WTC11 (cell line): ENCODE results near the gene CMTM1. TPM values are rescaled to one million over a fixed set of nuclear protein-coding genes. Genes with fewer than 3 reads are reported as not detected.

Source experiments
- ATAC-seq: fragments of 200-7000 bp; cut with Tn5 transposase; 2 replicates; pipeline ENCODE4 v1.10.0; 2021; ENCODE audit warnings: mild to moderate bottlenecking, moderate library complexity
- CTCF ChIA-PET: fragments of 300-600 bp; sonication (Branson Sonifier 250); formaldehyde crosslinking; loops from one replicate; lab custom pipeline; 2021; ENCODE audit warnings: antibody characterized with exemption; lab: Charles Lee
- POLR2A ChIA-PET: fragments of 350-600 bp; sonication (Branson Sonifier 250); formaldehyde crosslinking; loops from one replicate; lab custom pipeline; 2021; ENCODE audit warnings: antibody characterized with exemption; lab: Charles Lee
- DNase-seq: peaks from one replicate; pipeline ENCODE4 v3.0.0; 2021; ENCODE audit warnings: low spot score
- H3K27ac Mint-ChIP-seq: 2 replicates; pipeline ENCODE4 v1.8.0; 2021; ENCODE audit warnings: mixed read lengths
- H3K27me3 Mint-ChIP-seq: 2 replicates; pipeline ENCODE4 v1.8.0; 2021; ENCODE audit warnings: low read depth, mild to moderate bottlenecking, moderate library complexity, mixed read lengths
- H3K36me3 Mint-ChIP-seq: 2 replicates; pipeline ENCODE4 v1.8.0; 2021; ENCODE audit warnings: mixed read lengths
- H3K4me1 Mint-ChIP-seq: 2 replicates; pipeline ENCODE4 v1.8.0; 2022; ENCODE audit warnings: mixed read lengths
- H3K4me3 Mint-ChIP-seq: 2 replicates; pipeline ENCODE4 v1.8.0; 2021; ENCODE audit warnings: mild to moderate bottlenecking, moderate library complexity, mixed read lengths
- H3K9me3 Mint-ChIP-seq: 2 replicates; pipeline ENCODE4 v1.8.0; 2021; ENCODE audit warnings: mixed read lengths
- ATF1 ChIP-seq: sonication (generic); formaldehyde crosslinking; IDR thresholded peaks from 2 replicates; pipeline ENCODE4 v1.8.1; 2023; ENCODE audit warnings: mild to moderate bottlenecking, moderate library complexity, missing genetic modification reagents
- ELF4 ChIP-seq: sonication (generic); formaldehyde crosslinking; IDR thresholded peaks from 2 replicates; pipeline ENCODE4 v1.8.1; 2022; ENCODE audit warnings: low read depth, mild to moderate bottlenecking, moderate library complexity, missing genetic modification reagents
- HMGXB4 ChIP-seq: sonication (generic); formaldehyde crosslinking; IDR thresholded peaks from 2 replicates; pipeline ENCODE4 v1.8.1; 2023; ENCODE audit warnings: mild to moderate bottlenecking, moderate library complexity, missing genetic modification reagents
- MLX ChIP-seq: sonication (generic); formaldehyde crosslinking; IDR thresholded peaks from 2 replicates; pipeline ENCODE4 v1.8.1; 2023; ENCODE audit warnings: mild to moderate bottlenecking, missing genetic modification reagents, moderate library complexity
- STAT6 ChIP-seq: sonication (generic); formaldehyde crosslinking; conservative IDR thresholded peaks from 2 replicates; pipeline ENCODE4 v1.8.1; 2023; ENCODE audit warnings: mild to moderate bottlenecking, low read depth, missing genetic modification reagents, moderate library complexity
- ZBTB43 ChIP-seq: sonication (generic); formaldehyde crosslinking; IDR thresholded peaks from 2 replicates; pipeline ENCODE4 v1.8.1; 2023; ENCODE audit warnings: mild to moderate bottlenecking, missing genetic modification reagents
- ZMAT4 ChIP-seq: fragments of 250-450 bp; sonication (Bioruptor Pico); IDR thresholded peaks from 2 replicates; pipeline ENCODE4 v1.9.0; 2021; ENCODE audit warnings: mild to moderate bottlenecking
- total RNA-seq: library from RNA; stranded (reverse); gene quantifications from 3 replicates; pipeline ENCODE4 v1.2.3, GENCODE V29; 2021
- TF ChIP-seq, protein P1 (sequence below): sonication (generic); formaldehyde crosslinking; IDR thresholded peaks from 2 replicates; pipeline ENCODE4 v1.8.0; 2022; ENCODE audit warnings: missing genetic modification reagents
- TF ChIP-seq, protein P2 (sequence below): sonication (generic); formaldehyde crosslinking; IDR thresholded peaks from 2 replicates; pipeline ENCODE4 v1.8.0; 2022; ENCODE audit warnings: mild to moderate bottlenecking, missing genetic modification reagents
- TF ChIP-seq, protein P3 (sequence below): sonication (generic); formaldehyde crosslinking; conservative IDR thresholded peaks from 2 replicates; pipeline ENCODE4 v1.8.1; 2022; ENCODE audit warnings: mild to moderate bottlenecking, missing genetic modification reagents

Gene CMTM1
- total RNA-seq, 1 experiment from 2014 or later: 1.6 TPM

DNA sequence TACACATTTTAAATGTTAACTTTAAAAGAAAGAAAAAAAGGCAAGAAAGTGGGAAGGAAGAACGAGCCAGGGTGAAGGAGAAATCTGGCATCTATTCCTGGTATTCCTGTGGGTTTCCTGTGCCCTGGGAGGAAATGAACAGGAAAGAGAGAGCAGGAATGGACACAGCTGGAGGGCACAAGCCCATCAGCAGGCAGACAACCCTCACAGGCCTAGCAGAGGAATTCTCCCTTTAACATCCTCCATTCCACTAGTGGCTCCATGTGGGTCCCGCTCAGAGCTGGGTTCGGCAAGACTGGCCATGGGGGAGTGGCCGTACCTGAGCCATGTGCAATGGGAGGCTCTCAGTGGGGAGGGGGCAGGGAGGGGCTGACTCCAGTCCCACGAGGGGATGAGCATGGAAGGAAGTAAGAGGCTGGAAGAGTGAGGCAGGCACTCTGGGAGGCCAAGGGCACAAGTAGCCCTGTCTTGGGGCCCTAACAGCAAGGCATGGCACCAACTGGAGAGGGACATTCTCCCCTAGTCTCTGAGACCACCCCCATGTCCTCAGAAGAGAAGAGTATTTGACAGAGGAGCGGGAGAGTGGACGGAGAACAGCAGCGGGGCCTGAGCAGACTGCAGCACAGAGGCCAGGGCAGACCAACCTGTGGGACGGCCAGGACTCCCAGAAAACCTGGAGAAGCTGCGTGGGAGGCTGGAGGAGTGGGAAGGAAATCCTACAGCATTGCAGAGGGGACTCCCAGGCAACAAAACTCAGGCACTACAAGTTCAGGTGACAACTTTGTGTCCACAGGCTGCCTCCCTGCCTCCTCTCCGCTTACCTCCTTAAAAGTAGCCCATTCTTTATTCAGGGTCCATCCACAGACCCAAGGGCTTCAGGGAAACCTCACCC, 46.5 kb upstream of the CMTM1 start:
- ATAC-seq (no peak), DNase-seq (no peak)
- H3K27ac Mint-ChIP-seq: no peak overlapping the region
- H3K36me3 Mint-ChIP-seq: peaks cover 4% of the 10 kb centered on the region
- H3K4me3 Mint-ChIP-seq: no peak overlapping the region
- CTCF ChIA-PET: interaction anchor here (0.9 to 1.5 kb wide), 3 partner anchors 43 to 113 kb away, joined by 3 to 5 read pairs (median 3); no protein-coding TSS in a partner anchor
- H3K27me3 Mint-ChIP-seq: no peaks in the 10 kb centered on the region
- peaks cover 1% of the 10 kb centered on the region; the same call in 1 of the 2 replicates for H3K9me3 Mint-ChIP-seq
- peaks cover 20% of the 10 kb centered on the region for H3K4me1 Mint-ChIP-seq
- TF ChIP-seq, protein P1, sequence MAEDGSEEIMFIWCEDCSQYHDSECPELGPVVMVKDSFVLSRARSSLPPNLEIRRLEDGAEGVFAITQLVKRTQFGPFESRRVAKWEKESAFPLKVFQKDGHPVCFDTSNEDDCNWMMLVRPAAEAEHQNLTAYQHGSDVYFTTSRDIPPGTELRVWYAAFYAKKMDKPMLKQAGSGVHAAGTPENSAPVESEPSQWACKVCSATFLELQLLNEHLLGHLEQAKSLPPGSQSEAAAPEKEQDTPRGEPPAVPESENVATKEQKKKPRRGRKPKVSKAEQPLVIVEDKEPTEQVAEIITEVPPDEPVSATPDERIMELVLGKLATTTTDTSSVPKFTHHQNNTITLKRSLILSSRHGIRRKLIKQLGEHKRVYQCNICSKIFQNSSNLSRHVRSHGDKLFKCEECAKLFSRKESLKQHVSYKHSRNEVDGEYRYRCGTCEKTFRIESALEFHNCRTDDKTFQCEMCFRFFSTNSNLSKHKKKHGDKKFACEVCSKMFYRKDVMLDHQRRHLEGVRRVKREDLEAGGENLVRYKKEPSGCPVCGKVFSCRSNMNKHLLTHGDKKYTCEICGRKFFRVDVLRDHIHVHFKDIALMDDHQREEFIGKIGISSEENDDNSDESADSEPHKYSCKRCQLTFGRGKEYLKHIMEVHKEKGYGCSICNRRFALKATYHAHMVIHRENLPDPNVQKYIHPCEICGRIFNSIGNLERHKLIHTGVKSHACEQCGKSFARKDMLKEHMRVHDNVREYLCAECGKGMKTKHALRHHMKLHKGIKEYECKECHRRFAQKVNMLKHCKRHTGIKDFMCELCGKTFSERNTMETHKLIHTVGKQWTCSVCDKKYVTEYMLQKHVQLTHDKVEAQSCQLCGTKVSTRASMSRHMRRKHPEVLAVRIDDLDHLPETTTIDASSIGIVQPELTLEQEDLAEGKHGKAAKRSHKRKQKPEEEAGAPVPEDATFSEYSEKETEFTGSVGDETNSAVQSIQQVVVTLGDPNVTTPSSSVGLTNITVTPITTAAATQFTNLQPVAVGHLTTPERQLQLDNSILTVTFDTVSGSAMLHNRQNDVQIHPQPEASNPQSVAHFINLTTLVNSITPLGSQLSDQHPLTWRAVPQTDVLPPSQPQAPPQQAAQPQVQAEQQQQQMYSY (CRISPR knock-in tag): peak; percentile 87
- TF ChIP-seq, protein P2, sequence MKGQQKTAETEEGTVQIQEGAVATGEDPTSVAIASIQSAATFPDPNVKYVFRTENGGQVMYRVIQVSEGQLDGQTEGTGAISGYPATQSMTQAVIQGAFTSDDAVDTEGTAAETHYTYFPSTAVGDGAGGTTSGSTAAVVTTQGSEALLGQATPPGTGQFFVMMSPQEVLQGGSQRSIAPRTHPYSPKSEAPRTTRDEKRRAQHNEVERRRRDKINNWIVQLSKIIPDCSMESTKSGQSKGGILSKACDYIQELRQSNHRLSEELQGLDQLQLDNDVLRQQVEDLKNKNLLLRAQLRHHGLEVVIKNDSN (CRISPR knock-in tag): no peak
- no peak for TF ChIP-seq STAT6 (CRISPR knock-in tag)
- TF ChIP-seq ELF4 (CRISPR knock-in tag): no peak
- no peak for TF ChIP-seq HMGXB4 (CRISPR knock-in tag)
- TF ChIP-seq MLX (CRISPR knock-in tag): no peak
- TF ChIP-seq, protein P3, sequence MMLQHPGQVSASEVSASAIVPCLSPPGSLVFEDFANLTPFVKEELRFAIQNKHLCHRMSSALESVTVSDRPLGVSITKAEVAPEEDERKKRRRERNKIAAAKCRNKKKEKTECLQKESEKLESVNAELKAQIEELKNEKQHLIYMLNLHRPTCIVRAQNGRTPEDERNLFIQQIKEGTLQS (CRISPR knock-in tag): no peak
- POLR2A ChIA-PET: no interaction called here

- POLR2A ChIA-PET: no interaction called here
- Mint-ChIP-seq H3K4me1 (peaks cover 14% of the 10 kb centered on the region), H3K36me3 (no peaks in the 10 kb centered on the region; the same call in 1 of the 2 replicates), H3K9me3 (no peaks in the 10 kb centered on the region), H3K27ac (no peak overlapping the region), H3K27me3 (no peaks in the 10 kb centered on the region), H3K4me3 (no peak overlapping the region)
- CTCF ChIA-PET: interaction anchor here (0.9 to 3.3 kb wide), 4 partner anchors 9 to 114 kb away, joined by 3 to 12 read pairs (median 4); no protein-coding TSS in a partner anchor
- ATAC-seq: no peak
- no peak for DNase-seq
- TF ChIP-seq ZMAT4: no peak
- TF ChIP-seq ATF1 (CRISPR knock-in tag): no peak
- no peak for TF ChIP-seq ZBTB43
These were observed 45.7 kb upstream of the CMTM1 start for GRCh38 chr16:66520406-66521170.
